GM10847 (cell line): ENCODE results near the gene FAH.

Experiments used
- POLR2A ChIP-seq: IDR thresholded peaks from 2 replicates; pipeline ENCODE4 v1.6.1; 2011; ENCODE audit not compliant: insufficient read length; ENCODE audit errors: extremely low read depth

The FAH gene

DNA sequence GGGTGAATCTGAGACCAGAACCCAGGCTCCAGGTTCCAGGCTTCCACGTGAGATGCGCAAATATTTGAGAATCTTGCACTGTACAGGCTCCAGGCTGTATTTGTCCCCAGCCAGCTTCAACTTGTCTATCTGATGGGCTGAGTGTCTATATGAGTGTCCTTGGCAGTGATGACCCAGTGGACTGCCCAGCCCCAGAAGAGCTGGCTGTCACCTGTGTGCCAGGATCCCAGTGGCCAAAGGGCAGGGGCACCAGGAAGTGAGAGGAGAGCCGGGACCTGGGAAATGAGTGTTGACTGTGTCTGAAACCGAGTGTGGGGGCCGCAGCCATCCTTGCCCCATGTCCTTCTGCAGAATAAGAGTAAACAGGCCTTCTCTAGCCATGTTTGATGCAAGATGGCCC, 10.4 kb downstream of the FAH start:
- TF ChIP-seq POLR2A, result no peak

DNA sequence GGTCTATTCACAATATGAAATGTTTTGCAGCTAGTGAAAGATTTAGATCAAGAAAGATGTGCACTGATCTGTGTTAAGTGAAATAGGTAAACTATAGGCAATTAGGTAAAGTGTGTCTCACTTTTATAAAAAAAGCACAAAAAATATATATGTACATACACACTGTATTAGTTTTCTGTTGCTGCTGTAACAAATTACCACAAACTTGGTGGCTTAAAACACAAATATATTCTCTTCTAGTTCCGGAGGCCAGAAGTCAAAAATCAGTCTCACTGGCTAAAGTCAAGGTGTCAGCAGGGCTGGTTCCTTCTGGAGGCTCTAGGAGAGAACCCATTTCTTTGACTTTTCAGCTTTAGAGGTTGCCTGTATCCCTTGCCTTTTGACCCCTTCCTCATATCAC, 11.1 kb downstream of the FAH start:
- TF ChIP-seq POLR2A, result no peak

DNA sequence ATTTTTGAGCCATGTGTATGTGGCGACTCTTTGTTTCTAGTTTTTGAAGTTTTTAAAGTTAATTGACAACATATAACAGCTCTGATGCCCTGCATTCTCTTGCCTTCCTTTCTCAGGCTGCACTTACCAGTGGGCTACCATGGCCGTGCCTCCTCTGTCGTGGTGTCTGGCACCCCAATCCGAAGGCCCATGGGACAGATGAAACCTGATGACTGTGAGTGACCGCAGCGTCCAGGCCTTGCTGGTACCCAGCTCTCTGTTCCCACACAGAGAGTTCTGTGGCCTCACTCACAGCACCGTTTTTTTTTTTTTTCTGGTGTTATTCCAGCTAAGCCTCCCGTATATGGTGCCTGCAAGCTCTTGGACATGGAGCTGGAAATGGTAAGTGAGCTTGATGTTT, 15.1 kb downstream of the FAH start:
- no peak for TF ChIP-seq POLR2A

DNA sequence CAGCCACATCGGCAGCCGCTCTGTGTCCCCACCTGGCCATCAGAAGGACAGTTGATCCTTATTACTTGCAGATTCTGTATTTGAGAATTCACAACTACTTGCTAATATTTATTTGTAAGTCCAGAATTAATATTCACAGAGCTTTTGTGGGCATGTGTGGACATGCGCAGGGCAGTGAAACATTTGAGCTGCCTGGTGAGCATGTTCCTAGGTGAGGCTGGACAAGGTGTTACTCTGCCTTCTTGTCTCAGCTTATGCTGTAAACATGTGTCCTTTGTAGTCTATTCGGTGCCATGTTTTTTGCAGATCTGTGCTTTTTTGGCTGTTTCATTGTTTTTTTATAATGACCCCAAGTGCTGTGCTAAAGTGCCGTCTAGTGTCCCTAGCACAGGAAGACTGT, 15.6 kb downstream of the FAH start:
- no peak for TF ChIP-seq POLR2A

DNA sequence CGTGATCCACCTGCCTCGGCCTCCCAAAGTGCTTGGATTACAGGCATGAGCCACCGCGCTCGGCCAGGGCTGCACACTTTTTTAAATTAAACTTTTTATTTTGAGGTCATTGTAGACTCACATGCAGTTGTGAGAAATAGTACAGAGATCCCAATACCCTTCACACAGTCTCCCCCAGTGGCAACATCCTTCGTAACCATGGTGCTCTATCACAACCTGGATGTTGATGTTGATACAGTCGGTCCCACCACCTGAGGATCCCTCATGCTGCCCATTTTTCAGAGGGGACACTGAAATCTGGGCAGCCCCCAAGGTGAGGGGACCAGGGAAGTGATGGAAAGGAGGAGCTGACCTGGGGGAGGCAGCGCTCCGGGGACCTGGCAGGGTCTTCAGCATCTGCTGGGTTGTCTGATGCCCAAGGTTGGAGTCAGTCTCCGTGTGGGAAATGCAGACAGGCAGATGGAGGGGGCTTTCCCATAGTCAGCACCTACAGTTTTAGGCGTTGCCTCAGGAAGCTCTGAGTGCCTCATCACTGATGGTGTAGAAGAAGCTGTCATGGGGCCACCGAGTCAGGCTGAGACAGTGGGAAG, 17.1 kb downstream of the FAH start:
- no peak for TF ChIP-seq POLR2A

DNA sequence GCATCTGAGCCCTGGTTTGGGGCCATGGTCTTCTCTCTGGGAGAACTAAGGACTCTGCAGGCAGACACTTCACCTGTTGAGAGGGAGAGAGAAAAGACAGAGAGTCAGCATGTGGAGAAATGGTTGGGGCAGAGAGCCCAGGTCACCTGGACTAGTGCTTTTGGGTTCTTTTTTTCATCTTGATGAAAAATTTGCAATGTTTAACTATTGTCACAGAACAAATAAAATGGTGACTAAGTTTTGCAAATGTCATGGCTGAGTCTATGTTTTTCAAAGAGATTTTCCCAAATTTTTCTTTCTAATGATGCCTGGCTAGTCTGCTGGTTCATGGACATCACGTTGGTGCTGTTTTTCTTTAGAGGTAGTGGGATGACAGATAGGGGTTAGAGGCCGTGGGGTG, 17.8 kb downstream of the FAH start:
- TF ChIP-seq POLR2A, result no peak

DNA sequence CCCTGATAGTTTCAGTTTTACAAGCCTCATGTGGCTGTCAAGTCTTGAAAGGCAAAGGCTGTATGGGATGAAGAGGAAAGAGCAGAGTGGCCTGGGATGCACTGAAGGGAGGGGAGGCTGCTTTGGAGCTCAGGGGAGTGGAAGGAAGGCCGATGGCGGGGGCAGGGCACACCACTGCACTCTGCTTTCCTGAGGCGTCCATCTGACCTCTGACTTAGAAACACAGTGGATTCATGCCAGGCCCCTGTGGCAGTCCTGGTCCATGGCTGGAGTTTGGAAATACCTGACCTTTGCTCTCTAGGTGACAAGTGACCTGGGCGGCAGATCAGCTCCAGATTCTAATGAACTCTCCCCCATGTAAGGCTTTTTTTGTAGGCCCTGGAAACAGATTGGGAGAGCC, 19.0 kb downstream of the FAH start:
- no peak for TF ChIP-seq POLR2A

DNA sequence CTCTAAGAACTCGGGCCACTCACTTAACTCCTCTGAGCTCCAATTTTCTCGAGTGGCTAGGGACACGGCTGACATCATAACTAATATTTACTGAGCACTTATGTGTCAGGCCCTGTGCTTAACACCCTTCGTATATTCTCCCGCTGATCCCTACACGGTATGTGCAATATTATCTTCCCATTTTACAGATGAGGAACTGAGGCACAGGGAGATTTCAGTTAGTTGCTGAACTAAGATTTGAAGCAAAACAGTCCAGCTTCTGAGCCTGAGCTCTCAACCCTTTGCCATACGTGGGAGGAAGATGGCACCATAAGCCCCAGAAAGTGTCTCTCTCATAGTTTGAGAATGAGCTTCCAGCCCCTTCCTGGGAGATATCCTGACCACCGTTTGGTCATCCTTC, 19.6 kb downstream of the FAH start:
- no peak for TF ChIP-seq POLR2A

DNA sequence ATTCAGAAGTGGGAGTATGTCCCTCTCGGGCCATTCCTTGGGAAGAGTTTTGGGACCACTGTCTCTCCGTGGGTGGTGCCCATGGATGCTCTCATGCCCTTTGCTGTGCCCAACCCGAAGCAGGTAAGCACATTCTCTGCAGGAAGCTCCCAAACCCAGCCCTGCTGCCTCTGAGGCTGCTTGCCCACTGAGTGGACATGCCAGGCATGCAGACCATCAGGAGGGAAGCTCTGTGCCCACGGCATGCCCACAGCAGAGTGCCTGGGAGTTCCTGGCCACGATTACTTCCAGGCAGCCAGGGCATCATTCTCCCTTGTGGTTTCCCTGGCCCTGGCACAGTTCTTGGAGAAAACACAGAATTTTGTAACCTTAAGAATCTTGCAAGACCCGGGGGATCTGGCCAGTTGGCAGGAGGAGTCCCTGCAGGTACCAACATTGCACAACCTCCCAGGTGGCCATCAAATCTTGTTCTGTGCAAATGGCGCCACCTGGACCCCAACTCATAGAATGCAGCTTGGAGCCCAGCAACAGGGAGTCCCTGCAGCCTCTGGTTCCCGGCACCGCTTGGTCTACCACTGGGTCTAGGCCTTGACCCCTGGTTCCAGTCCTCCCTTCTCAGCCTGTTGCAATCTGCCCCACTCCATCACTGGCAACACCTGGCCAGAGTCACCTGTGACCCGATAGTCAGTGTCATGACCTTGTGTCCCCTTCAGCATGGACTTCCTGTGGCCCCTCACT, 20.4 kb downstream of the FAH start:
- no peak for TF ChIP-seq POLR2A

DNA sequence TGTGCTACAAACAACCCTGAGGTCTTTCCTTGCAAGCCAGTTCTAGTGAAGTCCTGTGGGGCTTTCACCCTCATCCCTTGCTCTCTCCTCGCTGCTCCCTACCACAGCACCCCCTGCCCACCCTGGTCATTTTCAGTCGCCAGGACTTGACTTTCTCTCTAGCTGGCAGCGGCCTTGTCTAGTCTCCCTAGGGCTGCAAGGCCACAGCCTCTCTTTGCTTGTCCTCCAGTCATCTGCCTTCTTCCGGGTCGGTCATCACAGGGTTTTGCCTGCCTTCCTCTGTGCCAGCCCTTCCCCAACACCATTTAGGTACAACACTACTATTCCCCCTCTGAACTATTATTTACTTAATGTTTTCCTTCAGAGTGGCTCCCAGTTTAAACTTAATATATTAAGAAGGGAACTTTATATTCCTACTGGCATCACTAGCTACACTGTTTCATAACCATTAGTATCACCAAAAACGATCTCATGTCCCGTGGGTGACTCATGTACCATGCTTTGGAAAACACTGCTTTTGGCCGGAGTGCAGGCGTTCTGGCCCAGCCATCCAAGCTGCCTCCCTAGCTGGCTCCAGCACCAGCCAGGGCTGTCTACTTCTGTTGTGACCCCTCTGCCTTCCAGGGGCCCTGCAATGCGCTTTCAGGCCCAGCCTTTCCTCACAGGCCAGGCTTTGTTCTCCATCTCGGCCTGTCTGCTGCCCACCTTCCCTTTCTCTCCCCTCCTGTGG, 21.4 kb downstream of the FAH start:
- no peak for TF ChIP-seq POLR2A

DNA sequence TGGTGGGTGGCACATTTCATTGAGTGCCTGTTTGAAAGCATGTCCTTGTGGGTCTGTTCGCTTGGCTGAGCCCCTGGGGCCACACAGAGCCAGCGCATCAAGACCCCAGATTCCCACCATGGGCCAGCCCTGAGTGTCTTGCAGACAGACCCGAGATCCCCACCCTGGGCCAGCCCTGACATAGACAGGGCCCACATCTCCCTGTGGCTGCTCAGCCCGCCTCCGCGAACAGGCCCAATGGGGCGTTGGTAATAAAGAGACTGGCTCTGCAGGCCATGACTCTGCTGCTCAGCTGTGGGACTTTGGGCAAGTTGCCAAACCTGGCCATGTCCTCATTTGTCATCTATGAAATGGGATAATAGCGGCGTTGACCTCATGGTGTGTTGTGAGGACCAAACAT, 22.6 kb downstream of the FAH start:
- no peak for TF ChIP-seq POLR2A

DNA sequence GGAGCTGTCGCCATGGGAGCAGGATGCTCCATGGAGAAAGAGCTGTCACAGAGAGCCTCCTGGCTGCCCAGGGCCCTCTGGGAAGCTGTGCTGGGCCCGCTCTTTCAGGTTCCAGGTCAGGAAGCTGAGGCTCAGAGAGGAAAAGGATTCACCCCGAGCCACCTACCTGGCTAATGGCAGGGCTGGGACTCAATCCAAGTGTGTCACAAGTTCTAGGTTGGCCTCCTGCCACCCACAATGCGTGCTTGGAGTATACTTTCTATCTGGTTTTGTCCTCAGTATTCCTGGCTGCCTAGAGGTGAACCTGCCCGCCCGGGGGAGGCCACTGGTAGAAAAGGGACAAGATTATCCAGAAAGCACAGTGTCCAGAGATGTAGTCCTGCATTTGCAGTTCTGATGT, 23.6 kb downstream of the FAH start:
- no peak for TF ChIP-seq POLR2A

DNA sequence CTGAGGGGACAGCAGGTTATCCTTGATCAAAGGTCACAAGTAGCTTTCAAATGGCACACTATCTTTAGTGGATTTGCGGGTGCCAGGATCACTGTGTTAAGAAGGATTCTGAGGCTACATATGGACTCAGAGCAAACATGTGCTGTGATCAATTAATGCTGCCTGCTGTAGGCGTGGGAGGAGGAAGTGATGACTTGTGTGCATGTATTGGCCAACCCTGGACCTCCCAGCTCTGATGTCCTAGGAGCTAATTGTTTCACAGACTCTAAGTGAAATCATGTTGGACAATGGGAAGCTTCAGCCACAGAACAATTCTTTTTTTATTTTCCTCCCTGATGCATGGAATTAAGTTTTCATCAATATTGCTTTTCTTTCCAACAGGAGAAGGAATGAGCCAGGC, 24.4 kb downstream of the FAH start:
- TF ChIP-seq POLR2A, result no peak

DNA sequence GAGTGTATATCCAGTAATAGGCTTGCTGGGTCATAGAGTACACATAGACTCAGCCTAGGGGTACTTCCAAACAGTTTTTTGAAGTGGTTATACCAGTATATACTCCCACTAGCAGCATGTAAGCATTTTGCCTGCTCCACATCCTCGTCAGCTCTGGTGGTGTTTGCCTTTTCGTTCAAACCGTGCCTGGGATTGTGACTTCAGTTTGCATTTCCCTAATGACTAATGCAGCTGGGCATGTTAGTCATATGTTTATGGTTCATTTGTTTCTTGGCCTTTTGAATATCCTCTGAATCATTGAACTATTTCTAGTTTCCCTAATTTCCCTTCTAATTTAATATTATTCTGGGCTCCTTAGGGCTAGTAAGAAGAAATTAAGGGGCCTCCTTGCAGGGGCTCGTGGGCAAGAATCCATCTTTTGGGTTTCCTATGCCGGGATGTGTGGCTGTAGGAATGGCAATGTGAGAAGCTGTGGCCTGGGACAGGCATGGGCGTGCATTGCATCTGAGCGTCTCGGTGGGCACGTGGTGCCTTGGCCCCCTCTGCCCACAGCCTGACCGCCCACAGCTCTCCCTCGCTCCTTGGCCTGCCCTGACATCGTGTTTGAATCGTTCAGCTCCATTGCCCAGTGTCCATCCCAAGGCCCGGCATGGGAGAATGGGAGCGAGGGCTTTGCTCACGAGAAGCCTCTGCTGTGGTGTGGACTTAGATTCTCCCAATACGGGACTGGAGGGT, 26.4 kb downstream of the FAH start:
- TF ChIP-seq POLR2A, result no peak

DNA sequence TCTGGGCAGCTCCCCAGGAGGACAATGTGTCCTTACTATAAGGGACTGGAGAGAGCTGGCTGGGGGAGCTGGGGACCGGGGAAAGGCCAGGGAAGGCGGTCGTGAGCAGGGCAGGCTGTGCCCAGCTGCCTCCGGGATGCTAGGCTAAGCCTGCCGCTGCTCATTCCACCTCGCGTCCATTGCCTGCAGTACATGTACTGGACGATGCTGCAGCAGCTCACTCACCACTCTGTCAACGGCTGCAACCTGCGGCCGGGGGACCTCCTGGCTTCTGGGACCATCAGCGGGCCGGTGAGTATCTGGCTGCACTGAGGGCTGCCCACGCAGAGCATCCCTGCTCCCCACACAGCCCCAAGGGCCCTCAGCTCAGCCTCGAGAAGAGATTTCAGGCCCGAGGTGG, 27.1 kb downstream of the FAH start:
- TF ChIP-seq POLR2A, result no peak

DNA sequence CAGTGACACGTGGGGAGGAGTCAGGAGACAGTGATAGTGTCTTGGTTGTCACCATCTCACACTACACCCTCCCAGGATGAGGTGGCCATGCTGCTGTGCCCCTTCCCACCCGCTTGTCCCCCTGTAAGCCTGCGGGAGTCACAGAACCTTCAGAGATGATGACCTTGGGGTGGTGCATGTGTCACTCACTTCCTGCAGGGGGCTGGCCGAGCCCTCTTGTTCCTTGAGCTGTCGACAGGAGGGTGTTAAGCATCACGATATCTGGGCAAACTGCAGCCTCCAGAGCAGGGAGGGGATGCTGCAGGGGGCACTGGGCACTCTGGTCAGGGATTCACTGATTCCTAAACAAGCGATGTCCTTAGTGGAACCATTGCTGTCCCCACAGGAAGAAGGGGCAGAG, 27.7 kb downstream of the FAH start:
- no peak for TF ChIP-seq POLR2A
